ENCODE measurements around the gene C4orf36. TPM values are rescaled to one million over a fixed set of nuclear protein-coding genes. Genes with fewer than 3 reads are reported as not detected.

C4orf36 gene
- total and polyA plus RNA-seq, 2 of the 8 experiments (the other 6 are each of a cell fraction or from before 2014, with no cell fraction given): 1.2 to 1.5 TPM

GRCh38 chr4:86841309-86841708, 50.9 kb downstream of the C4orf36 start (continued):
- no peak for TF ChIP-seq HDAC6 (IDR thresholded peaks at IDR 0.05; ENCODE audit: low read depth, low read length)
- TF ChIP-seq YY1 (IDR thresholded peaks at IDR 0.05; ENCODE audit: low read depth, low read length): no peak

All from H1 (cell line).